A549 (cell line): ENCODE measurements around the gene ITGBL1.

Experiments used
- CEBPB ChIP-seq, 2 experiments: fragments of >200 bp in 1 of 2; sonication (Bioruptor Twin) in 1 of 2; formaldehyde crosslinking in 1 of 2; IDR thresholded peaks; 2 replicates each; pipeline ENCODE4 v1.6.1; 2012 to 2016
- EP300 ChIP-seq, 2 experiments: fragments of >200 bp; sonication (Bioruptor Twin); formaldehyde crosslinking; IDR thresholded peaks; 2 replicates in 1 of 2; 3 replicates in 1 of 2; pipeline ENCODE4 v1.6.1; 2016 to 2017
- HDAC2 ChIP-seq: fragments of 200-600 bp; sonication (generic); IDR thresholded peaks from 2 replicates; pipeline ENCODE4 v1.6.1; 2016
- MYC ChIP-seq: IDR thresholded peaks from 2 replicates; pipeline ENCODE4 v1.6.1; 2012; ENCODE audit warnings: mild to moderate bottlenecking, inconsistent platforms, low read length, improper control_type of control experiment, borderline replicate concordance
- POLR2A ChIP-seq: IDR thresholded peaks from 2 replicates; pipeline ENCODE4 v1.6.1; 2012; ENCODE audit warnings: mild to moderate bottlenecking, low read length
- RCOR1 ChIP-seq: fragments of 150-350 bp; IDR thresholded peaks from 2 replicates; pipeline ENCODE4 v1.6.1; 2014; ENCODE audit warnings: antibody characterized with exemption, low read length, low read depth
- ZSCAN20 ChIP-seq: fragments of 250-450 bp; sonication (Bioruptor Pico); IDR thresholded peaks from 2 replicates; pipeline ENCODE4 v1.8.0; 2022; ENCODE audit warnings: mild to moderate bottlenecking, moderate library complexity
- TF ChIP-seq, protein P1 (sequence below): fragments of >200 bp; sonication (Bioruptor Twin); formaldehyde crosslinking; IDR thresholded peaks from 3 replicates; pipeline ENCODE4 v1.5.1; 2016
- TF ChIP-seq, protein P2 (sequence below): IDR thresholded peaks from 2 replicates; pipeline ENCODE4 v1.6.1; 2012
- TF ChIP-seq, protein P3 (sequence below): fragments of 150-350 bp; IDR thresholded peaks from 2 replicates; pipeline ENCODE4 v1.6.1; 2014; ENCODE audit warnings: low read depth, mild to moderate bottlenecking, low read length
- TF ChIP-seq, protein P4 (sequence below): fragments of 200-600 bp; sonication (generic); IDR thresholded peaks from 2 replicates; pipeline ENCODE4 v1.6.1; 2016; ENCODE audit warnings: antibody characterized with exemption, mild to moderate bottlenecking, moderate library complexity

DNA sequence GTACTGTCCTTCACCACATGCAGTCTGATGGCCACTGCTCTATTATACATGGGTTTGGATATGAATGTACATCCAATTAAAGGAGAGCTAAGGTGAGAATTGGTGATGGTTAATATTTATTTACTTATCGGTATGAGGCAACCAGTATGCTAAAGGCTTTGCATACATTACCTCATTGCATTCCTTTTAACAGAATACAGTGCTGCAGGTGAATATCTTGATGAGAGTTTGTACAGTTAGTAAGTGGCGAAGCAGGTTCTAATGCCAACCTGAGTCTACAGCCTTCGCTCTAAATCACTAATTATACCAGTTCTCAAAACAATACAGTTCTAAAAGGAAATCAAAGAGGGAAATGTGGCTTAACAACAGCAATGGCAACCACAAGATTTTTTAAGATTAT lies 284.1 kb downstream of the ITGBL1 start:
- TF ChIP-seq, protein P1, sequence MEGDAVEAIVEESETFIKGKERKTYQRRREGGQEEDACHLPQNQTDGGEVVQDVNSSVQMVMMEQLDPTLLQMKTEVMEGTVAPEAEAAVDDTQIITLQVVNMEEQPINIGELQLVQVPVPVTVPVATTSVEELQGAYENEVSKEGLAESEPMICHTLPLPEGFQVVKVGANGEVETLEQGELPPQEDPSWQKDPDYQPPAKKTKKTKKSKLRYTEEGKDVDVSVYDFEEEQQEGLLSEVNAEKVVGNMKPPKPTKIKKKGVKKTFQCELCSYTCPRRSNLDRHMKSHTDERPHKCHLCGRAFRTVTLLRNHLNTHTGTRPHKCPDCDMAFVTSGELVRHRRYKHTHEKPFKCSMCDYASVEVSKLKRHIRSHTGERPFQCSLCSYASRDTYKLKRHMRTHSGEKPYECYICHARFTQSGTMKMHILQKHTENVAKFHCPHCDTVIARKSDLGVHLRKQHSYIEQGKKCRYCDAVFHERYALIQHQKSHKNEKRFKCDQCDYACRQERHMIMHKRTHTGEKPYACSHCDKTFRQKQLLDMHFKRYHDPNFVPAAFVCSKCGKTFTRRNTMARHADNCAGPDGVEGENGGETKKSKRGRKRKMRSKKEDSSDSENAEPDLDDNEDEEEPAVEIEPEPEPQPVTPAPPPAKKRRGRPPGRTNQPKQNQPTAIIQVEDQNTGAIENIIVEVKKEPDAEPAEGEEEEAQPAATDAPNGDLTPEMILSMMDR = no peak
- TF ChIP-seq, protein P2, sequence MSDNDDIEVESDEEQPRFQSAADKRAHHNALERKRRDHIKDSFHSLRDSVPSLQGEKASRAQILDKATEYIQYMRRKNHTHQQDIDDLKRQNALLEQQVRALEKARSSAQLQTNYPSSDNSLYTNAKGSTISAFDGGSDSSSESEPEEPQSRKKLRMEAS = no peak
- TF ChIP-seq POLR2A (no peak), HDAC2 (no peak), ZSCAN20 (CRISPR knock-in tag) (no peak), MYC (no peak), CEBPB (IDR thresholded peaks at IDR 0.05) (no peak), RCOR1 (no peak), EP300 (IDR thresholded peaks at IDR 0.05) (no peak)
- TF ChIP-seq, protein P3, sequence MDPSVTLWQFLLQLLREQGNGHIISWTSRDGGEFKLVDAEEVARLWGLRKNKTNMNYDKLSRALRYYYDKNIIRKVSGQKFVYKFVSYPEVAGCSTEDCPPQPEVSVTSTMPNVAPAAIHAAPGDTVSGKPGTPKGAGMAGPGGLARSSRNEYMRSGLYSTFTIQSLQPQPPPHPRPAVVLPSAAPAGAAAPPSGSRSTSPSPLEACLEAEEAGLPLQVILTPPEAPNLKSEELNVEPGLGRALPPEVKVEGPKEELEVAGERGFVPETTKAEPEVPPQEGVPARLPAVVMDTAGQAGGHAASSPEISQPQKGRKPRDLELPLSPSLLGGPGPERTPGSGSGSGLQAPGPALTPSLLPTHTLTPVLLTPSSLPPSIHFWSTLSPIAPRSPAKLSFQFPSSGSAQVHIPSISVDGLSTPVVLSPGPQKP = no peak
- TF ChIP-seq, protein P4, sequence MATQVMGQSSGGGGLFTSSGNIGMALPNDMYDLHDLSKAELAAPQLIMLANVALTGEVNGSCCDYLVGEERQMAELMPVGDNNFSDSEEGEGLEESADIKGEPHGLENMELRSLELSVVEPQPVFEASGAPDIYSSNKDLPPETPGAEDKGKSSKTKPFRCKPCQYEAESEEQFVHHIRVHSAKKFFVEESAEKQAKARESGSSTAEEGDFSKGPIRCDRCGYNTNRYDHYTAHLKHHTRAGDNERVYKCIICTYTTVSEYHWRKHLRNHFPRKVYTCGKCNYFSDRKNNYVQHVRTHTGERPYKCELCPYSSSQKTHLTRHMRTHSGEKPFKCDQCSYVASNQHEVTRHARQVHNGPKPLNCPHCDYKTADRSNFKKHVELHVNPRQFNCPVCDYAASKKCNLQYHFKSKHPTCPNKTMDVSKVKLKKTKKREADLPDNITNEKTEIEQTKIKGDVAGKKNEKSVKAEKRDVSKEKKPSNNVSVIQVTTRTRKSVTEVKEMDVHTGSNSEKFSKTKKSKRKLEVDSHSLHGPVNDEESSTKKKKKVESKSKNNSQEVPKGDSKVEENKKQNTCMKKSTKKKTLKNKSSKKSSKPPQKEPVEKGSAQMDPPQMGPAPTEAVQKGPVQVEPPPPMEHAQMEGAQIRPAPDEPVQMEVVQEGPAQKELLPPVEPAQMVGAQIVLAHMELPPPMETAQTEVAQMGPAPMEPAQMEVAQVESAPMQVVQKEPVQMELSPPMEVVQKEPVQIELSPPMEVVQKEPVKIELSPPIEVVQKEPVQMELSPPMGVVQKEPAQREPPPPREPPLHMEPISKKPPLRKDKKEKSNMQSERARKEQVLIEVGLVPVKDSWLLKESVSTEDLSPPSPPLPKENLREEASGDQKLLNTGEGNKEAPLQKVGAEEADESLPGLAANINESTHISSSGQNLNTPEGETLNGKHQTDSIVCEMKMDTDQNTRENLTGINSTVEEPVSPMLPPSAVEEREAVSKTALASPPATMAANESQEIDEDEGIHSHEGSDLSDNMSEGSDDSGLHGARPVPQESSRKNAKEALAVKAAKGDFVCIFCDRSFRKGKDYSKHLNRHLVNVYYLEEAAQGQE = no peak
